GM18868 (cell line): ENCODE results near the gene ZNF668.
"Not testable (repeated sequence)": the region's sequence is repeated elsewhere in the genome, so short reads cannot be mapped to it uniquely, and the experiment has no call there.

ENCODE experiments used
- ATAC-seq: cut with Tn5 transposase; IDR thresholded peaks from one replicate; pipeline ENCODE4 v1.9.1; 2021; ENCODE audit warnings: mild to moderate bottlenecking, moderate library complexity; ENCODE audit not compliant: unreplicated experiment

ZNF668 gene

DNA sequence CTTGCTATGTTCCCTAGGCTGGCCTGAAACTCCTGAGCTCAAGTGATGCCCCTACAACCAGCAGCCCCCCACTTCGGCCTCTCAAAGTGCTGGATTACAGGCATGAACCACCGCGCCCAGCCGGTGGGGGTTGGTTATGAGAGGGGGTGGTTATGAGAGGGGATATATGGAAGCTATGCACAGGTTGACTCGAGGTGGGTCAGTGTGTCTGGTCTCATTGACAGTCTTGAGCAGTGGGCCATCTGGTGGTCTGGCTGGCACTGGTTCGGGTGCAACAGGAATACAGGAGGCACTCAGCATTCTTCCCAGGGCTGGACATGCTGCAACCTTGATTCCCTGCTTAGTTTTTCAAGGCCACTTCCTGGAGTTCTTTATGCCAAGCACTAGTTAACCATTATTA is 58.0 kb downstream of the ZNF668 start:
- no peak for ATAC-seq

DNA sequence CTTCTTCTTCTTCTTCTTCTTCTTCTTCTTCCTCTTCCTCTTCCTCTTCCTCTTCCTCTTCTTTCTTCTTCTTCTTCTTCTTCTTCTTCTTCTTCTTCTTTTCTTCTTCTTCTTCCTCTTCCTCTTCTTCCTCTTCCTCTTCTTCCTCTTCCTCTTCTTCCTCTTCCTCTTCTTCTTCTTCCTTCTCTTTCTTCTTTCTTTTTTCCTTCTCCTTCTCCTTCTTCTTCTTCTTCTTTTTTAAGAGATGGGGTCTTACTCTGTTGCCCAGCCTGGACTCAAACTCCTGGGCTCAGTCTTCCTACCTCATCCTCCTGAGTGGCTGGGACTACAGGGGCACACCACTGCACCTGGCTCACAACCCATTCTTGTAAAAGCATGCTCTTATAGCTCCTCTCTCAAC is 60.7 kb downstream of the ZNF668 start:
- ATAC-seq: not testable (repeated sequence)

DNA sequence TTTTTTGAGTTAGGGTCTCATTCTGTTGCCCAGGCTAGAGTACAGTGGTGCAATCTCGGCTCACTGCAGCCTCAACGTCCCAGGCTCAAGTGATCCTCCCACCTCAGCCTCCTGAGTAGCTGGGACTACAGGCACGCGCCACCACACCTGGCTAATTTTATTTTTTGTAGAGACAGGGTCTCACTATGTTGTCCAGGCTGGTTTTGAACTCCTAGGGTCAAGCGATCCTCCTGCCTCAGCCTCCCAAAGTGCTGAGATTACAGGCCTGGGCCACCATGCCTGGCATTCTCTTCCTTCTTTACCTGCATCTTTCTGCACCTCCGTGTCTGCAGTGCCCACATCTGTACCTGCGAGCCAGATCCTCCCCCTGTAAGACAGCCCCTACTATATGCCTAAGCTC is 62.2 kb downstream of the ZNF668 start:
- not testable (repeated sequence) for ATAC-seq
